AG09309 (cell line): Measurements from ENCODE around the gene NCKAP5L.

ENCODE experiments used
- DNase-seq: peaks from one replicate; pipeline ENCODE4 v3.0.0-alpha.2; 2010; ENCODE audit warnings: low read depth
- H3K4me3 ChIP-seq: 2 replicates; pipeline ENCODE4 v1.5.1; 2011; ENCODE audit warnings: mild to moderate bottlenecking, low read depth, low read length, moderate library complexity; ENCODE audit not compliant: control insufficient read depth
- TF ChIP-seq, protein P1 (sequence below): IDR thresholded peaks from 2 replicates; pipeline ENCODE4 v1.5.1; 2011; ENCODE audit warnings: mild to moderate bottlenecking, low read depth, low read length, inconsistent platforms; ENCODE audit not compliant: insufficient read depth, control insufficient read depth; ENCODE audit errors: missing control alignments

NCKAP5L gene

DNA sequence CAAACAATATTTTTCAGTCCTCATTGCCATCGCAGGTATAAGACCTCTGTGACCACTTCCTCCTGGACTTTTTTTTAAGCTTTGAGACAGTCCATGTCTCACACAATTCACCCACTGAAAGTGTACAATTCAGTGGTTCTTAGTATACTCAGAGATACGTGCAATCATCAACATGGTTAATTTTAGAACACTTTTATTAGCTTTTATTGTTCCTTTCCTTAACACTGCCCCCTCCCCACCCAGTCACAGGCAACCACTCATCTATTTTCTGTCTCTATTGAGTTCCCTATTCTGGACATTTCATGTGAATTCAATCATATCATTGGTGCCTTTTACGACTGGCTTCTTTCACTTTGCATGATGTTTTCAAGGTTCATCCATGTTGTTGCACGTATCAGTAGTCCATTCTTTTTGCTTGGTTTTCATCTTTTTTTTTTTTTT, 16.2 kb downstream of the NCKAP5L start:
- TF ChIP-seq, protein P1, sequence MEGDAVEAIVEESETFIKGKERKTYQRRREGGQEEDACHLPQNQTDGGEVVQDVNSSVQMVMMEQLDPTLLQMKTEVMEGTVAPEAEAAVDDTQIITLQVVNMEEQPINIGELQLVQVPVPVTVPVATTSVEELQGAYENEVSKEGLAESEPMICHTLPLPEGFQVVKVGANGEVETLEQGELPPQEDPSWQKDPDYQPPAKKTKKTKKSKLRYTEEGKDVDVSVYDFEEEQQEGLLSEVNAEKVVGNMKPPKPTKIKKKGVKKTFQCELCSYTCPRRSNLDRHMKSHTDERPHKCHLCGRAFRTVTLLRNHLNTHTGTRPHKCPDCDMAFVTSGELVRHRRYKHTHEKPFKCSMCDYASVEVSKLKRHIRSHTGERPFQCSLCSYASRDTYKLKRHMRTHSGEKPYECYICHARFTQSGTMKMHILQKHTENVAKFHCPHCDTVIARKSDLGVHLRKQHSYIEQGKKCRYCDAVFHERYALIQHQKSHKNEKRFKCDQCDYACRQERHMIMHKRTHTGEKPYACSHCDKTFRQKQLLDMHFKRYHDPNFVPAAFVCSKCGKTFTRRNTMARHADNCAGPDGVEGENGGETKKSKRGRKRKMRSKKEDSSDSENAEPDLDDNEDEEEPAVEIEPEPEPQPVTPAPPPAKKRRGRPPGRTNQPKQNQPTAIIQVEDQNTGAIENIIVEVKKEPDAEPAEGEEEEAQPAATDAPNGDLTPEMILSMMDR = no peak
- no peak for DNase-seq
- no peak overlapping the region for H3K4me3 ChIP-seq

DNA sequence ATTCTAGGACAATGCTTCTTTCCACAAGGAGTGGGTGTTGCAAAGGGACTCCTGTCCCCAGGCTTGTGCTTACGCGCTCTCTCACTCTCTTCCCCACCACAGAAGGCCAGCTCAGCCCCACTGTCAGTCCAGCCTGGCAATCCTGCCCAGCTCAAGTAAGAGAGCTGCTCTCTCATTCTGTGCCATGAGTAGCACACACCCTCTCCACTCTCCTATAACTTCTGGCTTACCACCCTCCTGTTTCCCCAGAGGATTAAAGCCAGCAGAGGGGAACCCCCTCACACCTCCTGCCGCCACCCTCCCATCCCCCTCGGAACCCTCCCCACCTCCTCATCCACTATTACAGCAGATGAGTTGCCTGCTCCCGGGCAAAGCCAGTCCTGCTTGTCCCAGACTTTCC, 17.1 kb downstream of the NCKAP5L start:
- DNase-seq = no peak
- TF ChIP-seq, protein P1 = no peak
- no peak overlapping the region for H3K4me3 ChIP-seq

DNA sequence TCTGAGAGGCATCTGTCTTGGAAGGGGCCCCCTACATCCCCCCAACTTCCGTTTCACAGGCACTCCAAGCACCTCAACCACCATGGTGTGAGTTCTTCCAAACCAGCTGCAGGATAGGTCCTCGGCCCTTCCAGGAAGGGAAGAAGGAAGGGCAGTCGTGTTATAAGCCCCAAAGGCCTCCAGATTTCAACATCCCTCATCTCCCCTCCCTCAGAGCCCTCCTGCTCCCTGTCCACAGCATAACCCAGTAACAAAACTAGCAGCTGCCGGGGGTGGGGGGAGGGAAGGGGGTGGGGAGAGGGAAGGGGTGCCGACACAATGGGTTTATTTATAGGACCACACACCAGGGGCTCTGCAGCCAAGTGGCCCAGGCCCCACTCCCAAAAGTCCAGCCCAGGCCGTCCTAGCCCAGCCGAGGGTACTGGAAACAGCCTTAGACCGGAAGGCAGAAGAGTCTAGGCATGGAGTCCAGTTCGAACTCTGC, 18.3 kb downstream of the NCKAP5L start:
- H3K4me3 ChIP-seq = no peak overlapping the region
- TF ChIP-seq, protein P1 = no peak
- DNase-seq = no peak

DNA sequence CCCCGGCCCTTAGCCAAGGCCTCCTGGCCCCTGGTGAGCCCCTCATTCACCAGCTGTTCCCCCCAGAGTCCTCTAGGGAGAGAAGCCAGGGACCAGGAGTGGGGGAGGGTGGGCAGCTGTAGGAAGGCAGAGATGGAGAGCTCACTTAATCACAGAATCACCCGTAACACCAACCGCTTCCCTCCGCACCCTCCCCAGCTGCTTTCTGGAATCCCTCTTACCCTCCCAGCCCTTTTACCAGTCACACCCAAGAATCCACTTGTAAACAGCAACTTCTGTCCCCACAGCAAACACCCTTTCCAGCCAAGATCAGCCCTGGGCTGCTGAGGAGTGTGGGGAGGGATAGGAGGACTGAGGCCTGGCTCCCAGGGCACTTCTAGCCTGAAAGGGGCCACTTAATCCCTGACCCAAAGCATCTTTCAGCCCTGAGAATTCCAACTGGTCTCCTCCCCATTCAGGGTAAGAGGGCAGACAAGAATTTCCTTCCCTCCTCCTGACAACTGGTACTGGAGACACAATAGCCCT, 18.8 kb downstream of the NCKAP5L start:
- TF ChIP-seq, protein P1 = no peak
- no peak for DNase-seq
- H3K4me3 ChIP-seq = no peak overlapping the region

DNA sequence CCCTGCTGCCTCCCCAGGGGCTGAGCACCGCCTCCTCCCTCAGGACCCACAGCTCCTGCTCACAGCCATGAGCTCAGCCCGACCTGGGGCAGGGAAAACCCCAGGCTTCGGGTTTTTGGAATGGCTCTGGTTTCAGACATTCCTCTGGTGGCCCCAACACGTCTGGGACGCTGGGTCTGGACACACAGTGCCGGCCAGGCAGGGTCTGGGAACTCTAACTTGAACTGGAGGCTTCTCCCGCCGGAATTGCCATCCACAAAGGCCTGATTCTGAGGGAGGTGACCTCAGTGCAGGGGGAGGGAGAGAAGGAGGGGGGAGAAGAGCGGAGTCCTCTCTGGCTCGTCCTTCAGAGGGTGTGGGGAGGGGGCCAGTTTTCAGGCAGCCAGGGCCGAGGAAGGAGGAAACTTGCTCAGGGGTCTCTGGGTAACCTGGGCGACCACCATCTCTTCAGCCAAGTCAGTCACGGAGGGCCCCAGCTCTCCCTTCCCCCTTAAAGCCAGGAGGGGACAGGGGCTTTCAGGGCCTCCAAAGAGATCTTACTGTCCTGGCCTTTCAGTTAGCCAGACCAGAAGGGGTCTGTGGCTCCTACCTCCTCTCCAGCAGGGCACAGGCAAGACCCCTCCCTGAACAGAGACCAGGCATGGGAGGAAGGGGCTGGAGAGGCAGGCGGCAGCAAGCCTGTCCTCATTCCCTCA, 19.4 kb downstream of the NCKAP5L start:
- TF ChIP-seq, protein P1 = no peak
- H3K4me3 ChIP-seq = no peak overlapping the region
- DNase-seq = no peak

DNA sequence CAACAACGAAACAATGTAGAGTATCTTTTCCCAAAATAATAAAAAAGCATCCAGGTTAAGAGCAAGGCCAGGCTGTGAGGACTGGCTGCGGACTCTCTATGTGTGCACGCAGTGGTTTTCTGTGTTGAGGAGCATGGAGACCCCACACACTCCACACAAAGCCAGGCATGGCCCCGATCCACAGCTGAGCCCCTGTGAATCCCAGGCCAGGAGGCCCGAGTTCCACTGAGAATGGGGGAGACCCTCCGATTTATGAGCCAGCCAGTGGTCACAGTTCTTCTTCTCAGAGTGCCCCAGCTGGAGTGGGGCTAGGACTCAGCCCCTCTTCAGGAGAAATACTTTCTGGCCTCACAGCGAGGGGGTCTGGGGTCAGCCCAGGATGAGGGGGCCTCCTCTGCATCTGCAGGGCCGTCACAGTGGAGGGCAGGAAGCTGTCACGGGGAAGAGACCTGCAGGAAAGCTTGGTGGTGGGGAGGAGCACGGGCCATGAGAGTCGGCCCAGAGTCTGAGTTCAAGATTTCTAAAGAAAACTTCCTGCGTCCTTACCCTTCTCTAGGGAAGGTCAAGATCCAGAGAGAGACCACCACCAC, 20.1 kb downstream of the NCKAP5L start:
- DNase-seq = no peak
- TF ChIP-seq, protein P1 = no peak
- no peak overlapping the region for H3K4me3 ChIP-seq
